Measurements from ENCODE around the gene SHROOM3.
"Not testable (repeated sequence)": the region's sequence is repeated elsewhere in the genome, so short reads cannot be mapped to it uniquely, and the experiment has no call there.

Gene SHROOM3

GRCh38 chr4:76434901-76435527 lies at the start of gene SHROOM3:
Gene SHROOM3, plus strand, starts transcription at chr4:76435229. Its CDS starts 824 bp downstream, at chr4:76436053.
- DNase-seq (ENCODE audit: extremely low read depth in 1 of 2, low read depth in 1 of 2) = no peak

DNA sequence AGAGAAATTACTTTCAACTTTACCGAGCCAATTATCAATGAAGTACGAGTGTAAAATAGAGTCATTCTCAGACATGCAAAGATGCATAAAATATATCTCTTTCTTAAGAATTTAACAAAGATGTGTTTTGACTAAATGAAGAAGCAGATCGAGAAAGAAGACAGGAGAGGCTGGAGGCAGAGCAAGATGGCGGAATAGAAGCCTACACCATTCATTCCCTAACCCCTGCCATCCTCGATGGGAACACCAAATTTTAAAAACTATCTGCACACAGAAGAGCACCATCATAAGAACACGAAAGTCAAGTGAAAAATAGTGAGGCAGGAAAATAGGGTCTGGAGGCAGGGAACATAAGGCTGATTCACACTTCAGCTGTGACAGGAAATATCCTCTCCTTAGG lies 49.1 kb upstream of the SHROOM3 start:
- no peak for DNase-seq (ENCODE audit: extremely low read depth in 1 of 2, low read depth in 1 of 2)

GRCh38 chr4:76386566-76387305 lies 48.3 kb upstream of the SHROOM3 start:
- DNase-seq (ENCODE audit: extremely low read depth in 1 of 2, low read depth in 1 of 2) = no peak

GRCh38 chr4:76388160-76388908 lies 46.7 kb upstream of the SHROOM3 start:
- DNase-seq (ENCODE audit: extremely low read depth in 1 of 2, low read depth in 1 of 2) = no peak

DNA sequence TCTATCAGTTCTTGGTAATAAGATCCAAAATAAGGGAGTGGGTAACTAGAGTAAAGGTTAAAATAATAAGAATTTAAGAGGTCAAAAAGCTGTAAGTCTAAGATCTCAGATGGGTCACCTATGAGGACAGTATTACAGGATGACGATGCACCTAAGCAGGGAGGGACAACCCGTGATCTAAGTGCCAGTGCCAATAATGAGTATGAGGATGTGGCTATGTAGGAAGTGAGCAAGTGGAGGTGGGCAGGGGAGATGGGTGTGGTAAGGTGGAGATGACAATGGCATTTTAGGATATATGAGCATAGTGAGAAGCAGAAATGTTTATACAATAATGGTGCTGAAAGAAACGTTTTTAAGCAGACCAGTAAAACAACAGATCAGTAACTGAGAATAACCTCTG lies 33.4 kb upstream of the SHROOM3 start:
- DNase-seq (ENCODE audit: extremely low read depth in 1 of 2, low read depth in 1 of 2) = no peak

DNA sequence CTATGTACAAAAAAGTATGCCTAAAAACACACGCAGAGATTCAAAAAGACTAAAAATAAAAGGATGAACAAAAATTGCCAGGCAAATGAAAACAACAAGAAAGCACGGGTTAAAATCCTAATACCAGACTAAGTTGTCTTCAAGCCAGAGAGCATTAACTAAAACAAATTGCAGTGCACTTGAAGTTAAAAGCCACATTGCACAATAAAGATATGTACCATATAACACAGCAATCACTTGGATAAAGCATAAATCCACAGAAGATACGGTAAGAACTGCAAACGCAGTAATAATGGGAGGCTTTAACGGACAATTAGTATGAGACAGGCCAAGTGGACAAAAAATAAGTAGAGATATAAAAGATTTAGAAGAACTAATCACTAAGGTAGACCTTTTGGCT lies 28.9 kb upstream of the SHROOM3 start:
- DNase-seq (ENCODE audit: extremely low read depth in 1 of 2, low read depth in 1 of 2) = no peak

DNA sequence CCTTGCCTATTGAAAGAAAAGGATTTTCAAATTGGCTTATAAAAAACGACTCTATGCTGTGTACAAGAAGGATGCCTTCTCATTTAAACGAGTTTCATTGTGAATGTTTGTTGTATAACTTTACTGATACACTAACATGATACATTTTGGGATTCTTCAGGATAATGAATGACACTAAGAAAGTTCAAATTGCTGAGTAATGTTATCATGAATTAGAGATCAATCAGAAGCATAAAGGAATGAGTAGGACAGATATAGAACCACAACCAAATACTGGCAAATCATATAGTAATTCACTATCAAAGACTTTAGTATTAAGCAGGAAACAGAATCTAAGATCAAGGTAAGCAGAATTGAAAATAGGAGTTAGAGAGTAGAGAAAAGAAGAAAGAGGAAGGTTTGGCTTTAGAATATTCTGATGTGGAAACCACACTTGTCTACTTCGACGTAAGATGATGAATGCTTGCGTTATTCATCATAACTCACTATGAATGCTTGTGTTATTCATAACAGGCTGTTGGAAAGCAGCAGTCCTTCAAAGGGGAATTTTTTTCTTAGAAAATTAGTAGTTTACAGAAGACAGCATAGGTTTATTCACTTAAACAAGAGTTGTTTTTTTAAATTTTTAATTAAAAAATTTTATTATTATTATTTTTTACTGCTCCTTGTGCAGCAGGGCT lies 27.4 kb upstream of the SHROOM3 start:
- no peak for DNase-seq (ENCODE audit: extremely low read depth in 1 of 2, low read depth in 1 of 2)

- DNase-seq (ENCODE audit: extremely low read depth in 1 of 2, low read depth in 1 of 2) = no peak
Observed at GRCh38 chr4:76410636-76411035, 24.4 kb upstream of the SHROOM3 start.

- no peak for DNase-seq (ENCODE audit: extremely low read depth in 1 of 2, low read depth in 1 of 2)
Observed at GRCh38 chr4:76420188-76420761, 14.8 kb upstream of the SHROOM3 start.

DNA sequence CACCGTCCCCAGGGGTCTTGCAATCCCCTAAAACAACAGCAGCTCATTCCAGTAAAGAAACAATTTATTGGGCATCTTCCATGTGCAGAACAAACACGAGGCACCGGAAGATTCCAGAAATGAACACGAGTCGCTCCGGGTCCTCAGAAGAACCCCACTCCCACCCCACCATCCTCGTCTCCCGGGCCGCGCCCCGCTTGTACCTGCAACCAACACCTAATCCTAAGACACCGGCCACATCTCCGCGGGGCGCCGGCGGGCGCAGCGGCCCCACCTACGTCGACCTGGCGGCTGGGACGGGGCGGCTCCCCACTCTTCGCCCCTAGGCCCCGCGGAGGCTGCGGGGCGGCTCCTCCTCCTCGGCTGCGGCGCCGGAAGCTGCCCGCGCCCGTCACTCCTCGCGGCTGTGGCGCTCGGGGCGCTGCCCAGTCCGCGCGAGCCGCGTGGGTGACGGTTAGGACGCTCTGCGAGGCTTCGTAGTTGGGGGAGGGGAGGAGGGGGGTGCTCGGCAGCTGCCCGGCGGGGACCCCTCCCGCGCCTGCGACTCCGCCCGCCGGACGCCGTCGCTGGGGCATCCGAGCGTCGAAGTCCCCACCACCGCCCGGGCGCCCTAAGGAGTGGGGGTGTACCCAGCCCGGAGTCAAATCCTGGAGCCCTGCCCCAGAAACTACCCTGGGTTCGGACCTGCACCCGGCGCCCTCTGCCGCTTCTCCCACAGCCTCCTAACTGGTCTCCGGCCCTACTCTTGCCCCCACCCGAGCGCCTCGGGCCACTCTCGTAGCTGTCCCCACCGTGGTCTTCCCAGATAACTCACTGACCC lies 14.1 kb upstream of the SHROOM3 start, which contains the start of gene CCDC158:
TSS of gene CCDC158 (minus strand) at position 380 of the 820 bp plus-strand sequence. CDS start 17,934 bp downstream, outside the sequence.
- DNase-seq (ENCODE audit: extremely low read depth in 1 of 2, low read depth in 1 of 2) = no peak

GRCh38 chr4:76423159-76423558 lies 11.9 kb upstream of the SHROOM3 start:
- not testable (repeated sequence) for DNase-seq (ENCODE audit: extremely low read depth in 1 of 2, low read depth in 1 of 2)

GRCh38 chr4:76426272-76426671 lies 8.8 kb upstream of the SHROOM3 start:
- DNase-seq (ENCODE audit: extremely low read depth in 1 of 2, low read depth in 1 of 2) = no peak

DNA sequence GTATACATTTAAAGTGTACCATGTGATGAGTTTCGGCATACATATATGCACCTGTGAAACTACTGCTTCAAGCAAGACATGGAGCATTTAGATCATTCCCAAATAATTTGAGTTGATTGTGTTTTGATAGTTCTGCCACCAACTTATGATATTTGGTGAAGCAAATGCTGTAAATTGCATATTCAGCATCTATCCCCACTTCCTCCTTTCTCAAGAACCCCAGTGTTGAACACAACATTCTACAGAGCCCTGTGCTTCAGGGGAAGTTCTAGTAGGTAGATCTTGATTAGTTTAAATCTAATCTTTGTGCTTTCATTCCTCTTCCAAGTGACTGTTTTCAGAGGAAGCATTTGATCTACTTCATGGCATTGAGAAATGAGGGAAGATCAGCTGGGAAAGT lies 5.4 kb upstream of the SHROOM3 start:
- no peak for DNase-seq (ENCODE audit: extremely low read depth in 1 of 2, low read depth in 1 of 2)

GRCh38 chr4:76430519-76431388 lies 4.3 kb upstream of the SHROOM3 start:
- no peak for DNase-seq (ENCODE audit: extremely low read depth in 1 of 2, low read depth in 1 of 2)

DNA sequence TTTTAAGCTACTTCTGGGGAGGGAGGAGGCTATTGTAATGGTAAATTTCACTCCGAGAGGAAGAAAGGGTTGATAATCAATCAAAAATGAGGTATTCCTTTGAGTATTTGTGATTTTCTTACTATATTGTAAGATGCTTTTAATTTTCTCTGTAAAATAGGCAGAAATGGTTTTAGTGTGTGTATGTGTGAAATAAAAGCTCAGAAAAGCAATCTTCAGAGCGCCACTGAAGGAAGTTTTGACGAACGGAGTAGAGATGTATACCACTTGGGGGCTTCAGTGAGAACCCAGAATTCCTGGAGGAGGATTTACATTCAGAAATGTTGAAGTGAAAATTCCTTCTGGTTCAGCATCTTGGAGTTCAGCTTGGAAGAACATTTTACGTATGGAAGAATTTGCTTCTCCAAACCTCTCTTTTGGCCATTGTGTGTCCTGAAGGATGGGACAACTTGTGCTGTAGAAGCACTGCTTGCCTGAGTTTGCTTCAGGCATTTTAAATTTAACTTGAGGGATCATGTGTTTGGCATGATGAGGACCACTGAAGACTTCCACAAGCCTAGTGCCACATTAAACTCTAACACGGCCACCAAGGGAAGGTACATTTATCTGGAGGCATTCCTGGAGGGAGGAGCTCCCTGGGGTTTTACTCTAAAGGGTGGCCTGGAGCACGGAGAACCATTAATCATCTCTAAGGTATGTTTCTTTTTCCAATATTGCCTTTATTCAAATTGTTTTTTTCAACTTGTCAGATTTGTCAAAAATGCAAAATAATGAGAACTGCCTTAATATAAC lies 695 bp downstream of the SHROOM3 start:
- no peak for DNase-seq (ENCODE audit: extremely low read depth in 1 of 2, low read depth in 1 of 2)

DNA sequence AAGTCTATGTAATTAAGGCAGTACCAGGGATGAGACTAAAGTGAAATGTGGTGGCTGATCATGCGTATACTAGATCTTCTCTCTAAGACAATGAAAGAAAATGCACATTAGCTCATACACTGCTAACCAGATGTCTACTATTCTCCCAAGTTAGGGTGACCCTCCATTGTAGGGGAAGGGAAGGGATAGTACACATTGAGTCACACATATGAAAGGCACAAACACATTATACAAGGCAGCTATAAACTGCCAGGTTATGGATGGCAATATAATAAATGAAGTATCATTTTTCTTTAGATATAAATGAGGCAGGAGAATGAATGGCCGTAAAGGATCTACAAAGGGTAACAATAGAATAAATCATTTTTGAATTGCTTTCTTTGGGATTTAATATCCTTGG lies 4.5 kb downstream of the SHROOM3 start:
- no peak for DNase-seq (ENCODE audit: extremely low read depth in 1 of 2, low read depth in 1 of 2)

- DNase-seq (ENCODE audit: extremely low read depth in 1 of 2, low read depth in 1 of 2) = no peak
Observed at GRCh38 chr4:76441881-76442280, 6.9 kb downstream of the SHROOM3 start.

DNA sequence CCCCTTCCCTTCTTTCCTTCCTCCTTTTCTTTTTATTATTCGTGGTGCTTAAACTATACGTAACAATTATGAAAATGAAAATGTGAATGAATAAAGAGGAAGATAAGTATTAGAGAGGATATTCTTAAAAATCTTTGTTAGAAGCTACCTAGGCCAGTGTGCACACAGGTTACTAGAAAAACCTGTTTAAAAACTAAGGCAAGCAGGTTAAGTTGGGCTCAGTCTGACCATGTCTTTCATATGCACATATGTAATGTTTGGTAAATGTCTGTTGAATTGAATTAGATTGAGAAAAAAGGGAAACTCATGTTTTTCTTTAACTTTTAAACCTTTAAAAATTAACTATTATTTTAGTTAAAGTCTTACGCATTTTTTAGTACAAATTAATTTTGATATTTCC lies 7.8 kb downstream of the SHROOM3 start:
- DNase-seq (ENCODE audit: extremely low read depth in 1 of 2, low read depth in 1 of 2) = no peak

Measured in stimulated activated CD8-positive, alpha-beta memory T cell treated with anti-CD3 and anti-CD28 coated beads, Interleukin-7, amount 100 ng/mL, for 48 hours (primary cell).